DMS79 (cell line): ENCODE measurements around the gene KIAA1328.

ENCODE experiments used
- DNase-seq: peaks from one replicate; lab custom pipeline; 2025; lab: John Stamatoyannopoulos, UW

The KIAA1328 gene

GRCh38 chr18:36950960-36951359 is 122.0 kb downstream of the KIAA1328 start:
- no peak for DNase-seq

- DNase-seq = no peak
Observed at GRCh38 chr18:36953047-36953446, 124.1 kb downstream of the KIAA1328 start.

DNA sequence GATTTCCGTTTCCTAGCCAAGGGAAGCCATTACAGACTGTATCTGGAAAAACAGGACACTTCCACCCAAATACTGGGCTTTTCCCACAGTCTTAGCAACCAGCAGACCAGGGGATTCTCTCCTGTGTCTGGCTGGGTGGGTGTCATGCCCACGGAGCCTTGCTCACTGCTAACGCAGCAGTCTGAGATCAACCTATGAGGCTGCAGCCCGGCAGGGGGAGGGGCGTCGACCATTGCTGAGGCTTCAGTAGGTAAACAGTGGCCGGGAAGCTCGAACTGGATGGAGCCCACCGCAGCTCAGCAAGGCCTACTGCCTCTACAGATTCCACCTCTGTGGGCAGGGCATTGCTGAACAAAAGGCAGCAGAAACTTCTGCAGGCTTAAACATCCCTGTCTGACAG is 131.1 kb downstream of the KIAA1328 start:
- DNase-seq = no peak

DNA sequence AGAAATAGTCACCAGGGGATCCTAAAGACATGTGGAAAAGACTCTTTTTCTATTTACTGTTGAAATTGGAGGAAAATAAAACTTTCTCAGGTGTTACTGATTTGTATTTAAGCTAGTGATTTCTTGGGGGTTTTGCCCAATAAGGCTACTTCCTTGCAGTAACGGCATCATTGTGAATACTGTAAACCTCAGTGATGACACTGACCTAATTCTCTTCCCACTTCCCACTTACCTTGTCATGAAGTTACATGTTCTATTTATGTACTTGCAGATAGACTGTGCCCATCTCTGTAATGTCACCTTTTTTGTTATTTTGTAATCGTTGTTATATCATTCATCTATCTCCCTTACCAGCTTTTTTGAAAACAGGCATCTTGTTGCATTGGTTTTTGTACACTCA is 134.5 kb downstream of the KIAA1328 start:
- no peak for DNase-seq

DNA sequence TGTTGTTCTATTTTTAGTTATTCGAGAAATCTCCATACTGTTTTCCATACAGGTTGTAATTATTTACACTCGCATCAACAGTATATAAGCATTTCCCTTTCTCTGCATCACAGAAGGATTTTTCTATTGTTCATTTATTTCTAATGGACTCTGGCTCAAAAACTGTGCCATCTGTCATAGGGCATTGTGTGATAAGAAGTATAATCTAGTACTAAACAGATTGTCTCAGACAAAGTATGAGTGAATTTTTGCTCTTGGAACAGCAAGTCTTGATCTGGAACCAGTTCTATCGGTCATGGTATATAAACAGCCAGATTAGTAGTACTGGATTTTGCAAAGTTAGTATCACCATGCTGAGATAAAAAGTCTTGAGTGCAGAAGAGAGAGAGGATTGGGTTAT is 145.8 kb downstream of the KIAA1328 start:
- no peak for DNase-seq

- no peak for DNase-seq
Observed at GRCh38 chr18:36977121-36977520, 148.2 kb downstream of the KIAA1328 start.

DNA sequence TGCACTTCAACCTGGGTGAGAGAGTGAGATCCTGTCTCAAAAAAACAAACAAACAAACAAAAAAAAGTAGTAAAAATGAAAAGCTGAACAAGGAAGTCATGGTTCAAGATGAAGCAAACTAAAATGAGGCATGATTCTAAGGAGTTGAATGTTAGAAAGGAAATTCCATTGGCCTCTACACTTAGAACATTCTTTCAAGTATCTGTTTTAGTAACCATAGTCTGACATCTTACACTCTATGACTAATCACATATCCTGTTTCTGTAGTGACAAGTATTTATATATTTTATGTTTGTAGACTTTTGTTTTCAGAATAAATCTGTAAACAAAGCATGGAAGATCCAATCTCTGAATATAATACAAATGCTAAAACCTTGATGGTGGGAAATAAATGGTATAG is 164.1 kb downstream of the KIAA1328 start:
- no peak for DNase-seq

DNA sequence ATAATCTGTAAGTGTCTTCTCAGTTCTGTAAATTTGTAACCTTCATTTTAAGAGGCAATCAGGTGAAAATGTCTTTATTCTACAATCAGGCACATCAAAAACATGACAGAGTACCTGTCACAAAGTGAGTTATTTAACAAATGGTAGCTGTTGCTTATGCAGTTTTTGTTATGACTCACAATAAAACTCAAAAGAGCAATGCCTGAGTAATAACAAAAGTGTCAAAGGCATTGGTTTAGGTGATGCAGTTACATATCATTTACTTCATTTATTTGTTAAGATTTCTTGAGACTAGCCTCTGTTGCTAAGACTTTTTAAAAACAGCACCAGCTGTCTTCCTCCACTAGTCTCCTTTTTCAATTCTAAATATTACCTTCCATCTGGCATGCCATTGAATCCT is 177.8 kb downstream of the KIAA1328 start:
- no peak for DNase-seq

DNA sequence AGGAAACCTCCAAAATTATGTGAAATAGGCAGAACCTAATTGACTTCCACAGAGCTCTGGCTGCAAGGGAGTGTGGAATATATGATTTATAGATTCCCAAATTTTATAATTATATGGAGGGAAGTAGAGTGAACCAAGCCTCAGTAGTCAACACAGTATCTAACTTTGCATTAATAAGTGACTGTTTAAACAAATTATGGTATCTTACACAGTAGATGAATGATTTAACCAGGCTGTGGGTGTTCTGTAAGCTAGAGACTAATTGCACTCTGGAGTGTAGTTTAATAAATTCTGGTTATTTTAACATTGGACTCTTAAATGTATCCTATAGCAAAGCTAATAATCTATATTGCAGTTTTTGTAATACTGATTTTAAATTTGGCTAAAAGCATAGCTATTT is 183.5 kb downstream of the KIAA1328 start:
- DNase-seq = no peak

- DNase-seq = no peak
Observed at GRCh38 chr18:37019157-37019827, 190.4 kb downstream of the KIAA1328 start.

DNA sequence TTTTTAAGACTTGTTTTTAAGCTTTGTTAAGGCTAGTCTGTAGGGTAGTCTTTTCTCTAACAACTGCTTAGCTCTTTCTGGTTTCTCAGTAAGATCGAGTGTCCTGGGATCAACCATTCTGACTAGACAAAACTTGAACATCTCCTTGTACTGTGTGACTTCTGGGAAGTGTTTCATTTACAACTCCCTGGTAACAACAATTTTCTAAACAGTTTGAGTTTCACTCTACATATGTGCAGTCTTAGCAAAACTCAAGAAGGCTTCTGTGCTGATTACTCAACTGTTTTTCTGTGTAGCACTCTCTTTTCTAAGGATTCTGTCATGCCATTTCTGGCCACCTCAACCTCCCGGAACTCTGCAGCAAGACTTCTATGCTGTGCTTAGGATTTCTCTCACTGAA is 204.5 kb downstream of the KIAA1328 start:
- no peak for DNase-seq

GRCh38 chr18:37042381-37042780 is 213.5 kb downstream of the KIAA1328 start:
- DNase-seq = no peak

- no peak for DNase-seq
Observed at GRCh38 chr18:37055137-37055802, 226.3 kb downstream of the KIAA1328 start.

DNA sequence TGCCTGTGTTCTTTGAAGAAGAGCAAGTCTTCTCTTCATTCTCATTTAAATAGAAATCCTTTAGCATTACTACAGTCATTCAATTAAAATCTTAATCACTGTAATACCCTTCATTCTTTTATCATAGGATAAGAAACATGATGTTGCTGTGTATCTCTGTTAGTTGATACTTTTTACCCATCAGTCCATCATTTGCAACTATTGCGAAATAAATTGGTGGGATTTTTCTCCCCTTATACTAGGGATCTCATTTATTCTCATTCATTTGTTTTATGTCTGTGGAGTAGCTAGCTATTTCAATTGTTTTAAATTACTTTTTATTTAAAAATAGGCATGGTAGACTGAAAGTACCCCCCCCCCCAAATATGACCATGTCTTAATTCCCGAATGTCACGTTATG is 235.3 kb downstream of the KIAA1328 start:
- DNase-seq = no peak

- DNase-seq = no peak
Observed at GRCh38 chr18:37065254-37065653, 236.3 kb downstream of the KIAA1328 start.

DNA sequence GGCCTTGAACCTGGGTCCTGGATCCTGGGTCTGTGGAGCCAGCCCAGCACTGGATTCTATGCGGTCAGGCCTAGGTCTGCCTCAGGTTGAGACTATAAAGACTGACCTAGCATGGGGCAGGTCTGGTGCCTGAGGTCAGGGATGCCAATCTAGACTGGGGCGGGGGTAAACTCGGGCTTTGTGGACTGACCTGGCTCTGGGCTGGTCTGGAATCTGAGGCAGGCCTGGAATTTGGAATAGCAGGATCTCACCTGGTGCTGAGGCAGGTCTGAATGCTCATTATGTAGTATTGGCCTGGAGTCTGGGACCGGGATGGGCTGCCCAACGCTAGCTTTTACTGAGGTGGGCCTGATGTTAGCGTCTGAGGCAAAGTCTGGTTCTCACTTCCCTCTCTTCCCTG is 256.0 kb downstream of the KIAA1328 start:
- DNase-seq = no peak

- DNase-seq = no peak
Observed at GRCh38 chr18:37085362-37085761, 256.4 kb downstream of the KIAA1328 start.

GRCh38 chr18:37107748-37108522 is 279.0 kb downstream of the KIAA1328 start:
- no peak for DNase-seq

- DNase-seq = no peak
Observed at GRCh38 chr18:37122877-37123276, 293.9 kb downstream of the KIAA1328 start.

GRCh38 chr18:37124516-37124915 is 295.6 kb downstream of the KIAA1328 start:
- no peak for DNase-seq

GRCh38 chr18:37135177-37135576 is 306.2 kb downstream of the KIAA1328 start:
- no peak for DNase-seq

DNA sequence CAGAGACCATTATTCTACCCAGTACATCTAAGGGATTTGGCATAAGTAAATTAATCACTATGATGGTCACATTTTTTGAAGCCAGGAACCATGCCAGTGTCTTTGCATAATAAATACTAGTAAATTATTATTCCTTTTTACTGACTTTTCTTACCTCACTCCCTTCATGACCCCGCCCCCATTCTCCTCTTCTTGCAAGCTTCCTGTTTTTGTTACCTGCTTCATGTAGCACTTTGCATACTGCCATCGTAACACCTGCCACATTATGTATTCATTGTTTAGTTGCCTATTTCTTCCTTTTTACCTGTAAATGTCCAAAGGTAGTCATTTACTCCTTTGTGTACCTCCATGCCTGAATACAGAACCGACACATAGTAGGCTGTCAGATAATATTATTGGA is 309.5 kb downstream of the KIAA1328 start:
- no peak for DNase-seq

DNA sequence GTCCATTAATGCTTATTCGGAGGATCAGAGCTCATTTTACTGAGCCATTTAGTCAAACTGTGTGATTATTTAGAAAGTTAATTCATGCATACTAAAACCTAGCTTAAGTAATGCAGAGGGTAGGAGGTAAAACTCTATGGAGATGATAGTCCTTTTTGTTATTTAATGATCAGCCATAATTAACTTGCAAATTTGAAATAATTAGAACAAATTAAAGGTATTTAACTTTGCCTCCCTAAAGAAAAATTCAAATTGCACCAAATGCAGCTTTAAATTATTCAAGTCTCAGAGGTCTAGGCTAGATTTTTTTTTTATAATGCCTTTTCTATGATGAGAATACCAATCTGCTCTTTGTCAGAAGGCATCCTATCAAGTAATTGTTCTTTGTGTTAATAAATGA is 310.9 kb downstream of the KIAA1328 start:
- DNase-seq = no peak
